NCI-H2196 treated with DMSO at 0.1 percent for 48 hours (cell line): Measurements from ENCODE around the gene DIDO1.

Experiments
- DNase-seq: peaks from one replicate; lab custom pipeline; 2025; ENCODE audit not compliant: unreplicated experiment; lab: John Stamatoyannopoulos, UW

DIDO1 gene

GRCh38 chr20:62896526-62896925 lies 29.8 kb downstream of the DIDO1 start:
- DNase-seq: no peak

- no peak for DNase-seq
Measured at GRCh38 chr20:62895539-62895938, 30.8 kb downstream of the DIDO1 start.

- no peak for DNase-seq
Measured at GRCh38 chr20:62894261-62894660, 32.0 kb downstream of the DIDO1 start.

GRCh38 chr20:62893700-62894099 lies 32.6 kb downstream of the DIDO1 start:
- DNase-seq: no peak

GRCh38 chr20:62892348-62893304 lies 33.7 kb downstream of the DIDO1 start:
- DNase-seq: no peak

GRCh38 chr20:62891111-62891510 lies 35.2 kb downstream of the DIDO1 start:
- DNase-seq: no peak

- DNase-seq: no peak
Measured at GRCh38 chr20:62890444-62890843, 35.9 kb downstream of the DIDO1 start.

GRCh38 chr20:62889871-62890270 lies 36.4 kb downstream of the DIDO1 start:
- no peak for DNase-seq

GRCh38 chr20:62889411-62889810 lies 36.9 kb downstream of the DIDO1 start:
- DNase-seq: no peak

GRCh38 chr20:62888910-62889309 lies 37.4 kb downstream of the DIDO1 start:
- no peak for DNase-seq

- no peak for DNase-seq
Measured at GRCh38 chr20:62888406-62888805, 37.9 kb downstream of the DIDO1 start.

GRCh38 chr20:62887860-62888239 lies 38.5 kb downstream of the DIDO1 start:
- no peak for DNase-seq

- peak; percentile 61 for DNase-seq
Measured at GRCh38 chr20:62887152-62887859, 39.0 kb downstream of the DIDO1 start.

- DNase-seq: no peak
Measured at GRCh38 chr20:62886709-62887058, 39.6 kb downstream of the DIDO1 start.

- peak; percentile 28 for DNase-seq
Measured at GRCh38 chr20:62885896-62886708, 40.2 kb downstream of the DIDO1 start.

GRCh38 chr20:62885046-62885895 lies 41.0 kb downstream of the DIDO1 start:
- DNase-seq: no peak

- no peak for DNase-seq
Measured at GRCh38 chr20:62884556-62884955, 41.7 kb downstream of the DIDO1 start.

GRCh38 chr20:62882426-62882825 lies 43.9 kb downstream of the DIDO1 start:
- DNase-seq: no peak

- no peak for DNase-seq
Measured at GRCh38 chr20:62881662-62882395, 44.5 kb downstream of the DIDO1 start.
